ENCODE measurements around the gene SMIM24. TPM values are rescaled to one million over a fixed set of nuclear protein-coding genes. Genes with fewer than 3 reads are reported as not detected.
"Not testable (repeated sequence)": the region's sequence is repeated elsewhere in the genome, so short reads cannot be mapped to it uniquely, and the experiment has no call there.

SMIM24 gene
- total RNA-seq = 1 to 10 TPM; 1.6 to 3.8 TPM

DNA sequence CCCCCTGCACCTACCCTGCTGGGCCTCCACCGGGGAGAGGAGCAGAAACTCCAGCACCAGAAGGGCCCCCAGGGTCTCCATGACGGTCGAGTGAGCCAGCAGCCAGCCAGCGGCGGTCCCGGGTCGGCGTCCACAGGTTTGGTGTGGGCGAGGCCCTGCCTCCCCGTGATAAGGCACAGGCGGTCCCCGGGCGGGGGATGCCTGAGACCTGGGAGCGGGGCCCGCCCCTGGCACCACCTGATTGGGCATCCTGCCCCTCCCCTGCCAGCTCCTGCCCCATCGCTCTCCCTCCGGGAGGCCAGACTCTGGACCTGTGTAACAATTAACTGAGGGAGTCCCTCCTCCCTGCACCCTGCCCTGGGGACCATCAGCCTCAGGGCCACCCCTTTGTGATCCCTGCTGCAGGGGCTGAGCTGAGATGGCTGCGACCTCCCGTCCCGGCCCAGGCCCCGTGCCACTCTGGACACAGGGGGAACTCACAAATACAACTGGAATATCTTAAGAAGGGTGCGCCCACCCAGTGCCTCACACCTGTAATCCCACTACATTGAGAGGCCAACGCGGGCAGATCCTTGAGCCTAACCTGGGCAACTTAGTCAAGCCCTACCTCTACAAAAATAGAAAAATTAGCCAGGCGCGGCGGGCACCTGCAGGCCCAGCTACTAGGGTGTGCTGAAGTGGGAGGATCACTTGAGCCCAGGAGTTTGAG, at the start of gene SMIM24:
Gene SMIM24 (minus strand): TSS at position 143 of the 709 bp plus-strand sequence. CDS start 62 bp downstream, at position 81.
- ChIA-PET CTCF (interaction anchor here (1.9 to 4.3 kb wide), 3 partner anchors 8 to 176 kb away, joined by 11 to 18 read pairs (median 16); no protein-coding TSS in a partner anchor), POLR2A (interaction anchor here (1.5 to 1.6 kb wide), 2 partner anchors 14 to 142 kb away, joined by 3 to 6 read pairs; no protein-coding TSS in a partner anchor)
- ATAC-seq (no peak), DNase-seq (no peak)
- peaks cover 16% of the 10 kb centered on the region for H3K4me1 Mint-ChIP-seq (ENCODE audit: low read depth)
- H3K9me3 Mint-ChIP-seq = no peaks in the 10 kb centered on the region
- no peaks in the 10 kb centered on the region for H3K36me3 Mint-ChIP-seq (ENCODE audit: low read depth)
- H3K27ac Mint-ChIP-seq = no peak within 1 kb of the TSS
- H3K27me3 Mint-ChIP-seq = no peaks in the 10 kb centered on the region
- TF ChIP-seq, protein P1, sequence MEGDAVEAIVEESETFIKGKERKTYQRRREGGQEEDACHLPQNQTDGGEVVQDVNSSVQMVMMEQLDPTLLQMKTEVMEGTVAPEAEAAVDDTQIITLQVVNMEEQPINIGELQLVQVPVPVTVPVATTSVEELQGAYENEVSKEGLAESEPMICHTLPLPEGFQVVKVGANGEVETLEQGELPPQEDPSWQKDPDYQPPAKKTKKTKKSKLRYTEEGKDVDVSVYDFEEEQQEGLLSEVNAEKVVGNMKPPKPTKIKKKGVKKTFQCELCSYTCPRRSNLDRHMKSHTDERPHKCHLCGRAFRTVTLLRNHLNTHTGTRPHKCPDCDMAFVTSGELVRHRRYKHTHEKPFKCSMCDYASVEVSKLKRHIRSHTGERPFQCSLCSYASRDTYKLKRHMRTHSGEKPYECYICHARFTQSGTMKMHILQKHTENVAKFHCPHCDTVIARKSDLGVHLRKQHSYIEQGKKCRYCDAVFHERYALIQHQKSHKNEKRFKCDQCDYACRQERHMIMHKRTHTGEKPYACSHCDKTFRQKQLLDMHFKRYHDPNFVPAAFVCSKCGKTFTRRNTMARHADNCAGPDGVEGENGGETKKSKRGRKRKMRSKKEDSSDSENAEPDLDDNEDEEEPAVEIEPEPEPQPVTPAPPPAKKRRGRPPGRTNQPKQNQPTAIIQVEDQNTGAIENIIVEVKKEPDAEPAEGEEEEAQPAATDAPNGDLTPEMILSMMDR (IDR thresholded peaks at IDR 0.05) = no peak
- H3K4me3 Mint-ChIP-seq = no peak within 1 kb of the TSS
- intact Hi-C loops (cut with micrococcal nuclease) = no loop called here

DNA sequence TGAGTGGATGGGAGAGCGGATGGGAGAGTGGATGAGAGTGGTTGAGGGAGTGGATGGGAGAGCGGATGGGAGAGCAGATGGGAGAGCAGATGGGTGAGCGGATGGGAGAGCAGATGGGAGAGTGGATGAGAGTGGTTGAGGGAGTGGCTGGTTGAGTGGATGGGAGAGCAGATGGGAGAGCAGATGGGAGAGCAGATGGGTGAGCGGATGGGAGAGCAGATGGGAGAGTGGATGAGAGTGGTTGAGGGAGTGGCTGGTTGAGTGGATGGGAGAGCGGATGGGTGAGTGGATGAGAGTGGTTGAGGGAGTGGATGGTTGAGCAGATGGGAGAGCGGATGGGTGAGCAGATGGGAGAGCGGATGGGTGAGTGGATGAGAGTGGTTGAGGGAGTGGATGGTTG, 49.0 kb upstream of the SMIM24 start:
- intact Hi-C loops (cut with micrococcal nuclease); H3K27ac Mint-ChIP-seq; H3K4me3 Mint-ChIP-seq; H3K9me3 Mint-ChIP-seq; H3K27me3 Mint-ChIP-seq; CTCF ChIA-PET; H3K4me1 Mint-ChIP-seq (ENCODE audit: low read depth); DNase-seq; ATAC-seq; POLR2A ChIA-PET: not testable (repeated sequence)
- peaks cover 11% of the 10 kb centered on the region for H3K36me3 Mint-ChIP-seq (ENCODE audit: low read depth)

DNA sequence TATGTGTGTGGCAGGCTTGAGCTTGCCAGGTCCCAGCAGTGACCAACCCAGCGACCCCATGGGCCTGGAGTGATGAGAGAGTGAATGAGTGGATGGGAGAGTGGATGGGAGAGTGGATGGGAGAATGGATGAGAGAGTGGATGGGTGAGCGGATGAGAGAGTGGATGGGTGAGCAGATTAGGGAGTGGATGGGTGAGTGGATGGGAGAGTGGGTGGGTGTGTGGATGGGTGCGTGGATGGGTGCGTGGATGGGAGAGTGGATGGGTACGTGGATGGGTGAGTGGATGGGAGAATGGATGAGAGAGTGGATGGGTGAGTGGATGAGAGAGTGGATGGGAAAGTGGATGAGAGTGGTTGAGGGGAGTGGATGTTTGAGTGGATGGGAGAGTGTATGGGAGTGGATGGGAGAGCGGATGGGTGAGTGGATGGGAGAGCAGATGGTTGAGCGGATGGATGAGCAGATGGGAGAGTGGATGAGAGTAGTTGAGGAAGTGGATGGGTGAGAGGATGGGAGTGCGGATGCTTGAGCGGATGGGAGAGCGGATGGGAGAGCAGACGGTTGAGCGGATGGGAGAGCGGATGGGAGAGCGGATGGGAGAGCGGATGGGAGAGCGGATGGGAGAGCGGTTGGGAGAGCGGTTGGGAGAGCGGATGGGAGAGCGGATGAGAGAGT, 48.4 kb upstream of the SMIM24 start:
- DNase-seq (no peak), ATAC-seq (no peak)
- H3K4me3 Mint-ChIP-seq = no peak overlapping the region
- peaks cover 10% of the 10 kb centered on the region for H3K36me3 Mint-ChIP-seq (ENCODE audit: low read depth)
- H3K9me3 Mint-ChIP-seq = no peaks in the 10 kb centered on the region
- no peak overlapping the region for H3K27ac Mint-ChIP-seq
- no peaks in the 10 kb centered on the region for H3K4me1 Mint-ChIP-seq (ENCODE audit: low read depth)
- H3K27me3 Mint-ChIP-seq = no peaks in the 10 kb centered on the region
- ChIA-PET CTCF (interaction anchor here (0.7 kb wide), 1 partner anchor 16 kb away, joined by 3 read pairs; no protein-coding TSS in a partner anchor), POLR2A (no interaction called here)
- intact Hi-C loops (cut with micrococcal nuclease) = no loop called here
- TF ChIP-seq, protein P1 (IDR thresholded peaks at IDR 0.05) = no peak

DNA sequence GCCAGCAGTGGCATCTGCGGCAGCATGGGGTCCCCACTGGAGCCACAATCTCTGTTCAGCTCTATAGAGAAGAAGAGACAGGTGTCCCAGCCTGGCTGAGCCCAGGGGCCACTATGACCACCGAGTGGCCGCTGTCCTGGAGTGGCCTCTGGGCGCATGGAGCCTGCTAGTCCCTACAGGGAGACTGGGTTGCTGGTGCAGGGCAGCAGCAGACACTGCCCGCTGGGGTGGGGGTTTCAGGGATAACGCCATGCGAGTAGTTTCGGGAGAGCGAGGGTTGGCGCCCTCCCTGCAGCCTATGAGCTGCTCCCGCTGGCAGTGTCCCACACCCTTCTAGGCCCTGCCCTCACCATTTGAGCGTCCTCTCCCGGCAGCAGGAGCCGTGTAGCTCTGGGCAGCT, 47.8 kb upstream of the SMIM24 start:
- H3K9me3 Mint-ChIP-seq = no peaks in the 10 kb centered on the region
- ATAC-seq (no peak), DNase-seq (no peak)
- no peak overlapping the region for H3K4me3 Mint-ChIP-seq
- intact Hi-C loops (cut with micrococcal nuclease) = no loop called here
- ChIA-PET CTCF (interaction anchor here (0.7 kb wide), 1 partner anchor 17 kb away, joined by 3 read pairs; no protein-coding TSS in a partner anchor), POLR2A (no interaction called here)
- H3K27me3 Mint-ChIP-seq = no peaks in the 10 kb centered on the region
- H3K4me1 Mint-ChIP-seq (ENCODE audit: low read depth) = no peaks in the 10 kb centered on the region
- TF ChIP-seq, protein P1 (IDR thresholded peaks at IDR 0.05) = no peak
- no peak overlapping the region for H3K27ac Mint-ChIP-seq
- H3K36me3 Mint-ChIP-seq (ENCODE audit: low read depth) = peaks cover 7% of the 10 kb centered on the region

DNA sequence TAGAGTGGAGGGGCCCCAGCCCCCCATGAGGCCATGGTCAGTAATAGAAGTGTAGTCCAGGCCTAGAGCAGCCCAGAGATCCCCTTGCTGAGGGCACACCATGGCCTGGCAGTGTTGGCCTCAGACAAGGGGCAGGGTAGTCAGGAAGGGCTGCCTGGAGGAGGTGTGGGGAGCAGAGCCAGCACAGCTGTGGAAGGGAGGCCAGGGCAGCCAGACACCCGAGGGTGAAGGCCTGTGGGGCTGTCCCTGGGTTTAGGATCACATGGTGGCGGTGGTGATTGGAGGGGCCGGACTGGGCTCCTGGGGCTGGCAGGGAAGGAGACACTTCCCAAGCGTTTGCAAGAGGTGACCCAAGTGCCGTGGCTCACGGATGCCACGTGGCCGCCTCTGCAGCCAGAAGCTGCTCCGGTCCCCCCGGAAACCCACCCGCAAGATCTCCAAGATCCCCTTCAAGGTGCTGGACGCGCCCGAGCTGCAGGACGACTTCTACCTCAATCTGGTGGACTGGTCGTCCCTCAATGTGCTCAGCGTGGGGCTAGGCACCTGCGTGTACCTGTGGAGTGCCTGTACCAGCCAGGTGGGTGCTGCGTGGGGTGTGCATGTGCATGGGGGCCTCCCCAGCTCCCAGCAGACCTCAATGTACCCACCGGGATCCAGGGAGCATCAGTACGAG, 47.0 kb upstream of the SMIM24 start:
- ATAC-seq = no peak
- intact Hi-C loops (cut with micrococcal nuclease) = no loop called here
- Mint-ChIP-seq H3K4me3 (no peak overlapping the region), H3K27me3 (no peaks in the 10 kb centered on the region), H3K36me3 (ENCODE audit: low read depth) (peaks cover 5% of the 10 kb centered on the region), H3K27ac (no peak overlapping the region), H3K4me1 (ENCODE audit: low read depth) (no peaks in the 10 kb centered on the region), H3K9me3 (no peaks in the 10 kb centered on the region)
- CTCF ChIA-PET = interaction anchor here (0.9 kb wide), 1 partner anchor 11 kb away, joined by 3 read pairs; the partner anchor contains the start of gene TEKTIP1
- TF ChIP-seq, protein P1 (IDR thresholded peaks at IDR 0.05) = no peak
- DNase-seq = no peak
- POLR2A ChIA-PET = interaction anchor here (0.8 kb wide), 1 partner anchor 9 kb away, joined by 3 read pairs; no protein-coding TSS in a partner anchor

All from activated CD8-positive, alpha-beta T cell treated with anti-CD3 and anti-CD28 coated beads for 36 hours (primary cell).